Neuron (in vitro differentiated cells): ENCODE data around the gene SRPX.

Source experiments
- H2AFZ ChIP-seq: one replicate; pipeline ENCODE4 v1.6.1; 2013; ENCODE audit warnings: low read depth, mild to moderate bottlenecking, inconsistent platforms, low read length, moderate library complexity
- H3K27me3 ChIP-seq: one replicate; pipeline ENCODE4 v1.6.1; 2013; ENCODE audit warnings: low read length; ENCODE audit not compliant: insufficient read depth
- H3K36me3 ChIP-seq: one replicate; pipeline ENCODE4 v1.6.1; 2013; ENCODE audit warnings: low read length; ENCODE audit not compliant: insufficient read depth
- H3K4me1 ChIP-seq: one replicate; pipeline ENCODE4 v1.6.1; 2013; ENCODE audit warnings: low read length; ENCODE audit not compliant: insufficient read depth
- H3K4me3 ChIP-seq: 2 replicates; pipeline ENCODE4 v1.5.1; 2013; ENCODE audit warnings: mild to moderate bottlenecking, low read length, moderate library complexity
- H3K9me3 ChIP-seq: one replicate; pipeline ENCODE4 v1.6.1; 2013; ENCODE audit warnings: low read length

Gene SRPX

DNA sequence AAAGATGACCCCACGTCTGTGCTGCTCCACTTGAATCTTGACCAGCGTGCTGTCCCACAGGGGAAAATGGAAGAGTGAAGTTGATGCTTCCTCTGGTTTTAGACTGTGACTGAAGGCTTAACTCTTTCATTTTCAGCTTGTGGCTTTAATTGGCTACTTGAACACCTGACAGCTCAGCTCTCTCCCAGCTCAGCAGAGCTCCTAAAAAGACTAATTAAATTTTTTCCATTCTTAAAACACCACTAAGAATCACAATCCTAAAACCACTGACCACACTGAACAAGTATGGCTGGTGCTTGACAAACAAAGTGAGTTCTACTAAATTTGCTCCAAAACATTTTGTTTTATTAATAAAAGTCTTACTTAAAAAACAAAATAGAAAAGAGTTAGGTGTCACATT, 71.7 kb downstream of the SRPX start:
- H3K27me3 ChIP-seq = no peaks in the 10 kb centered on the region
- H2AFZ ChIP-seq = no peak overlapping the region
- no peaks in the 10 kb centered on the region for H3K4me1 ChIP-seq
- H3K4me3 ChIP-seq = no peak overlapping the region
- H3K36me3 ChIP-seq = no peaks in the 10 kb centered on the region
- H3K9me3 ChIP-seq = no peaks in the 10 kb centered on the region

DNA sequence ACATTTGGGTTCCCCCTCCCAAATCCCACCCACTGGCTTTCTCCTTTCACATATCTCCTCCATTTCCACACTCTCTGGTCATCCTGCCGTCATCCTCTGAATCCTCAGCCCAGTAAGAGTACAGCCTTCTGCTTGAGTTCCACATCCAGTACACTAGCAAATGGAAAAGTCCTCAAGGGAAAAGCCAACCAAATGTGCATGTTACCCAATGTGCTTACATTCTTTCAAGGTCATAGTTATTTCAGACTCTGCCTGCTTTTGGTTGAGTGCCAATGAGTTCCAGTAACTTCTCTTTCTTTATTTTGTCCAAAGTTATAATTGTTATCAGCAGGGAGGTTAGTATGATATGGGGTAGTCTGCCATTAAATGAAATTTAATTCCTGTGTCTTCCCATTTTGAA, 78.1 kb downstream of the SRPX start:
- H3K4me3 ChIP-seq = no peak overlapping the region
- H2AFZ ChIP-seq = no peak overlapping the region
- H3K4me1 ChIP-seq = no peaks in the 10 kb centered on the region
- no peaks in the 10 kb centered on the region for H3K9me3 ChIP-seq
- no peaks in the 10 kb centered on the region for H3K27me3 ChIP-seq
- H3K36me3 ChIP-seq = no peaks in the 10 kb centered on the region

DNA sequence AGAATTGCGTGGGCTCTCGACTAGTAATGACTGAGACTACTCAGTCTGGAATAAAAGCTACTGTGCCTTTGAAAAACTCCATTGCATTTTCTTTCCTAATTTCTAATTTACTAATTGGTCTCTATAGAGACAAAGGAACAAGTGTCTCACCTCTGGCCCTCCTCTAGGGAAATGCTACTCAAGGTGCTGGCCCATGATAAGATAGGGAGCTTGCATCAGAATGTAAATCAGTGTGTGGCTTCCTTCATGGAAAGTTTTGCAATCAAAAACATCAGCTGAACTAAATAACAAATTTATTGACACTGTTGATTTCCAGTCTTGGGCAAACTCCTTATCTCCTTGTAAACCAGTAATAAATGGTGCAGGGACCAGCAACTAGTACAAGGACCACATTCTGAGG, 81.8 kb downstream of the SRPX start:
- no peaks in the 10 kb centered on the region for H3K9me3 ChIP-seq
- H3K4me1 ChIP-seq = no peaks in the 10 kb centered on the region
- no peak overlapping the region for H2AFZ ChIP-seq
- no peaks in the 10 kb centered on the region for H3K36me3 ChIP-seq
- H3K4me3 ChIP-seq = no peak overlapping the region
- no peaks in the 10 kb centered on the region for H3K27me3 ChIP-seq

DNA sequence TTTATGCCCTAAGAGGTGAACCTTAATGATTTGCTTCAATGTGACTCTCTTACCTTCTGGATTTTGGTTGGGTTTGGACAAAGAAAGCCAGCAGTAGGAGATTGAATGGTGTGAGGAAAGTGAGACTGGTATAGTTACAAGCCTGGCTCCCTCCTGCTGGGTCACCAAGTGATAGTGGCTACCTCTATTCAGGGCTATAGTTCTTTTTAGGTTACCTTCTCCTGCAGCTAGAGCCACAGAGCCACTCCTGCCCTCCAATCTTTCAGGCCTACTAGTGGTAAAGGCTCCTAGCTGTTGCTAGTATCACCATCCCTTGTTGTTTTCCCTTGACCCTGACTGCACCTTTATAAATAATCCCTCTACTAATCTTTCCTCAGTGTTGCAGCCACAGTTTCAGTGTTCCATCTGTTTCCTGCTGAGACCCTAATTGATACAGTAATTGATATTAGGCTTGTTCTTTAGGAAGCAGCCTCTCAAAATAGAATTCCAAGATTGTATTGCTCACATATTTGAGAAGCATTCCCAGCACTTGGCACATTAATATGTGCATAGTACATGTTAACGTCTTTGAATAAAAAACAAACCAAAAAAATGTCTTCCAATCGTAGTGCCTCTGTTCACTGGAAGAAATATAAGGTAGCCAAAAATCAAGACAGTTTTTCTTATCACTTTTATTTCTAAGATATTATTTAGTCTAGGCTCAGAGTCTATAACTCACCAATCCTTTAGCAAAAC, 82.3 kb downstream of the SRPX start:
- Histone ChIP-seq H3K36me3 (no peaks in the 10 kb centered on the region), H3K4me1 (no peaks in the 10 kb centered on the region), H2AFZ (no peak overlapping the region), H3K27me3 (no peaks in the 10 kb centered on the region), H3K9me3 (no peaks in the 10 kb centered on the region), H3K4me3 (no peak overlapping the region)

DNA sequence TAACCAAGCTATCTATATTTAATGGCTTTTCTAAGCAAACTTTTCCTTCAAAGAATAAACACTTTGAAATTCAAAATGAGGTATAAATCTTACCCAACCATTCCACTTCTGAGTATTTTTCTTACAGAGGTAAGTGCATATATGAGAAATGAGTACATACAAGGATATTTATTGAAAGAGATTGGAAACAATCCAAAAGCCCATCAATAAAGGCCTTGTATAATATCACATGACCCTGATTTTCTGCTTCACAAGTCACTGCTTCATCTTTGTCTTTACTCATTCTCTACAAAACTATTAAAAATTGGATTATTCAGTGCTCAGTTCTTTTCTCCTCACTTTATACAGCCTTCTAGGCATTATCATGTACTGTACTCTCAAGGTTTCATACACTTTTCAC, 91.3 kb downstream of the SRPX start:
- H3K4me3 ChIP-seq = no peak overlapping the region
- no peaks in the 10 kb centered on the region for H3K36me3 ChIP-seq
- peaks cover 3% of the 10 kb centered on the region for H3K27me3 ChIP-seq
- no peak overlapping the region for H2AFZ ChIP-seq
- no peaks in the 10 kb centered on the region for H3K4me1 ChIP-seq
- H3K9me3 ChIP-seq = no peaks in the 10 kb centered on the region

DNA sequence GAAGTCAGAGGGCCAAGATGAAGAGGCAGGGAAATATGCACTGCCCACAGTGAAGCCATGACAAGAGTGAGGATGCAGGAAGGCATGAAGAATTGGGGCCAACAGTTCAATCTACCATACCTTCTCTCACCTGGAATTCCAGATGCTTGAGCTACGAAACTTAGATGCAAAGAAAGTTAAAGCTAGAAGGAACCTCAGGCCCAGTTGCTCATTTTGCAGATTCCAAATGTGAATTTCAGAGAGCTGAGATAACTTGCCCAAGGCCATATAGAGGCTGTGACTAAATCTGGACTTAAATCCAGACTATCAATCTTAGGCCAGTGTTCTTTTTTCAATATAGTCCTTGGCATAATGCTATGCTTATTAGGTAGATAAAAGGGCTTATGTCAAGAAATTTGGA, 92.7 kb downstream of the SRPX start:
- Histone ChIP-seq H3K27me3 (peaks cover 3% of the 10 kb centered on the region), H3K9me3 (no peaks in the 10 kb centered on the region), H3K4me3 (no peak overlapping the region), H2AFZ (no peak overlapping the region), H3K4me1 (no peaks in the 10 kb centered on the region), H3K36me3 (no peaks in the 10 kb centered on the region)

DNA sequence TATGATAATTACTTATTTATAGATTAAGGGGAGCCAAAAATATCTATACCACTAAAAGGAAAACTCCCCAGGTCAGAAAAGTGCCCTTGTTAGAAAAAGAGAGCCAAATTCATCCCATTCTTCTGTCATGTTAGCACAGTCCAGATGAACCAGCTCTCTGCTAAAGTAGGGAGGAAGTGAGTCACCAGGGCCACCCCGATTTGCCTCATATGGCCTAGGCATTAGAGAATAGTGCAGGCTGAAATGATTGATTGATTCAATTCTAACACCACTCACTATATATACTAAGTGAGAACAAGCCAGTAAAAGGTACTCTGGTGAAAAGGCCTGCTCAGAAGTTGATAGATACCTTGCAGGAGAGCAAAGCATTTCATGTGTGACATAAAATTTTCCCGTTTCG, 94.5 kb downstream of the SRPX start:
- no peaks in the 10 kb centered on the region for H3K36me3 ChIP-seq
- H3K4me3 ChIP-seq = no peak overlapping the region
- H3K27me3 ChIP-seq = peaks cover 3% of the 10 kb centered on the region
- H3K9me3 ChIP-seq = no peaks in the 10 kb centered on the region
- no peaks in the 10 kb centered on the region for H3K4me1 ChIP-seq
- no peak overlapping the region for H2AFZ ChIP-seq

DNA sequence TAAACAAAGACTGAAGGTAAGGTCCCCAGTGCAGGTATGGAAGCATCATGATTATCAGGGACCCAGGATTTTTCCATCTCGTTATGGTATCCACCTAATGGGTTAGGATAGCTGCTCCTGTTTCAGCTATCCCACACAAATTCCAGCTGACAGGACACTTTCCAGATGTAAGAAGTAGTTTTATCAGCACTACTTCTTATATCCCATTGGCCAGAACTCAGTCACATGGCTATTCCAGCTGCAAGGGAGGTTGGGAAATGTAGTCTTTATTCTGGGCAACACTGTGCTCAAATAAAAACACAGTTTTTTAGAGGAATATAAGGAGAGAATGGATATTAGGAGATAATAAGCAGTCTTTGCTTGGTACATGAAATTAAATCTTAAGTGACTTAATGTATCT, 96.7 kb downstream of the SRPX start:
- no peaks in the 10 kb centered on the region for H3K9me3 ChIP-seq
- peaks cover 3% of the 10 kb centered on the region for H3K27me3 ChIP-seq
- H3K4me1 ChIP-seq = no peaks in the 10 kb centered on the region
- H2AFZ ChIP-seq = no peak overlapping the region
- H3K4me3 ChIP-seq = no peak overlapping the region
- H3K36me3 ChIP-seq = no peaks in the 10 kb centered on the region

DNA sequence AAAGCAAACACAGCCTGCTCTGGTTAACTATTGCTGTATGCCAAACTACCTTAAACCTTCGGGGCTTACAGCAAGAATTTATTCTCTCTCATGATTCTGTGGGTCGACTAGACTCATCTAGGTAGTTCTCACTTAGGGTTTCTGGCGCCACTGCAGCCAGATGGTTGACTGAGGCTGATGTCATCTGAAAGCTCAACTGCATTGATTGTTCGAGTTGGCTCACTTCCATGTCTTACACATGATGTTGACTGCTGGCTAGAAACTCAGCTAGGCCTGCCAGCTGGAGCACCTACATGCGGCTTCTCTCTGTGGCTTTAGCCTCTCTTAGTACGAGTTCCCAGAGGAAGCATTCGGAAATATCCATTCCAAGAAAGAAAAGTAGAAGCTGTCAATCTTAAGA, 103.2 kb downstream of the SRPX start:
- H3K36me3 ChIP-seq = no peaks in the 10 kb centered on the region
- no peaks in the 10 kb centered on the region for H3K4me1 ChIP-seq
- H2AFZ ChIP-seq = no peak overlapping the region
- no peaks in the 10 kb centered on the region for H3K27me3 ChIP-seq
- no peak overlapping the region for H3K4me3 ChIP-seq
- H3K9me3 ChIP-seq = no peaks in the 10 kb centered on the region

DNA sequence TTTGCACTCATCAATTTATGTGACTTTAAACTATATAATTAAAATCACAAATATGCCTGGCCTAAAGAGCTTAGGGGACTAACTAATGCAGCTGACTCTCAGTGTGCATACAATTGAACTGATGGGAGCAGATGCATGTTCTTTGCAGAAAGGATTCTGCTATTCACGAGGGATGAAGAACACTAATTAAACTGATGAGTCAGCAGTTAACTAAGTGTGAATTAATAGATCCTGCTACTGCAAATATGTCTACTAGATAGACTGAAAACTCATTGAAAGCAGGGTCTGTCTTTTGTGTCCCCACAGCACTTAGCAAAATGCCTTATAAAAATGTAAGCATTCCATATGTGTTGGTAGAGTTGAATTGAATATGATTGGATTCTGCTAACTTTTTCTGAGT, 104.0 kb downstream of the SRPX start:
- H3K4me3 ChIP-seq = no peak overlapping the region

DNA sequence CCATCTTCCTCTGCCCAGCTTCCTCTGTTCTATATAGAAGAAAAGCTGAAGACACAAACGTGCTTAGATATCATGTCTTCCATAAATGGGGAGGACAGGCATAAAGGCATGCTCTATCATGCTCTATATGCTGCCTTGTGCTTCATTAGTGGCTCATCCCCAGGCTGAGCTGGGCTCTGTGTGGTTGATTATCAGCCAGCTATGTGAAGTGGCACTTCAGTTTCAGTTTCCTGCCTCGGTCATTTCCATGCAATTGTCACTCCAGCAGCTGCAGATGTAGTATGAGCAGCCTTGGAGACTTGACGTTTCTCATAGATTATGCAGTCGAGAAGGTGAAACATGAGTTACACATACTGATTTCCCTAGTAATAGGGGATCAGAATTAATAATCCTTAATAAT, 108.1 kb downstream of the SRPX start:
- H2AFZ ChIP-seq = no peak overlapping the region
- H3K36me3 ChIP-seq = no peaks in the 10 kb centered on the region
- no peaks in the 10 kb centered on the region for H3K9me3 ChIP-seq
- H3K27me3 ChIP-seq = no peaks in the 10 kb centered on the region
- no peaks in the 10 kb centered on the region for H3K4me1 ChIP-seq
- no peak overlapping the region for H3K4me3 ChIP-seq

More for the DNA sequence above, 104.0 kb downstream of the SRPX start:
- Histone ChIP-seq H2AFZ (no peak overlapping the region), H3K27me3 (no peaks in the 10 kb centered on the region), H3K36me3 (no peaks in the 10 kb centered on the region), H3K9me3 (no peaks in the 10 kb centered on the region), H3K4me1 (no peaks in the 10 kb centered on the region)

DNA sequence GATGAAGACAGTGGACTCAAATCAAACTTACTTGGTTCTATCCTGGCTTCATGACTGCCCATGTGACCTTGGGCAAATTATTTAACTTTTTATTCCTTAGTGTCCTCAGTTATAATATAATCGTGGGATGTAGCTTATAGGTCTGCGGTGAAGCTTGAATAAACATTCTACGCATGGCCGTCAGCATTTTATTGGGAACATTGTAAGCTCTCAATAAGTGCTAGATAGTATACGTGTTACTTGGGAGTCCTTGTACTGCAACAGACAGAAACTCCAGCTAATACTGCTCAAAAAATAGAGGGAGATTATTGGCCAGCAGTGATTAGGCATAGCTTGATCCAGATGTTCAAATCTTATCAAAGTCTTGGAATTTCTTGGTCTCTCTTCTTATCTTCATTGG, 109.5 kb downstream of the SRPX start:
- Histone ChIP-seq H3K9me3 (no peaks in the 10 kb centered on the region), H3K27me3 (no peaks in the 10 kb centered on the region), H3K36me3 (no peaks in the 10 kb centered on the region), H3K4me1 (no peaks in the 10 kb centered on the region), H3K4me3 (no peak overlapping the region), H2AFZ (no peak overlapping the region)

DNA sequence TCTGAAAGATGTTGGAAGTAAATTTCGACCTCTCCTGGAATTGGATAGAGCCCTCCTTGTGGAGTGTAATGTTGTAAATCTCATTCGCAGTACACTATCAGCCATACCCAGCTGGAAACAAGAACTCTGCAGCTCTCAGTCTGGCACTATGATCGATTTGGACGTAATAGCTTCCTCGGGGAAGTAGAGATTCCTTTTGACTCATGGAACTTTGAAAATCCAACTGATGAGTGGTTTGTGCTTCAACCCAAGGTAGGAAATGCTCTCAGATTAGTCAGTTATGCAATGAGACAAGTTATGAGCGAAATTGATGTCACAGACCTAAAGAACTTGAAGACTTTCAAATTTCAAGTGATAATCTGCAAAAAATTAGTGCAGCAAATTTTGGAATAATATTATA, 110.4 kb downstream of the SRPX start:
- Histone ChIP-seq H3K9me3 (no peaks in the 10 kb centered on the region), H3K27me3 (no peaks in the 10 kb centered on the region), H3K36me3 (no peaks in the 10 kb centered on the region), H3K4me3 (no peak overlapping the region), H2AFZ (no peak overlapping the region), H3K4me1 (no peaks in the 10 kb centered on the region)
